GM12872 (cell line): ENCODE data around the gene LYSMD1.

Source experiments
- CTCF ChIP-seq: IDR thresholded peaks from 3 replicates; pipeline ENCODE4 v1.5.1; 2011; ENCODE audit warnings: low read depth, mild to moderate bottlenecking, low read length, moderate library complexity; ENCODE audit not compliant: insufficient read depth

The LYSMD1 gene

GRCh38 chr1:151164732-151165280 is 896 bp downstream of the LYSMD1 start:
- TF ChIP-seq CTCF: no peak

GRCh38 chr1:151159373-151159772 is 6.3 kb downstream of the LYSMD1 start:
- TF ChIP-seq CTCF: no peak

- no peak for TF ChIP-seq CTCF
Observed at GRCh38 chr1:151158751-151159251, 6.9 kb downstream of the LYSMD1 start.

- no peak for TF ChIP-seq CTCF
Observed at GRCh38 chr1:151158326-151158725, 7.4 kb downstream of the LYSMD1 start.

GRCh38 chr1:151157067-151157531 is 8.6 kb downstream of the LYSMD1 start:
- TF ChIP-seq CTCF: no peak

- no peak for TF ChIP-seq CTCF
Observed at GRCh38 chr1:151156515-151156819, 9.2 kb downstream of the LYSMD1 start, which contains the start of gene TNFAIP8L2. Gene TNFAIP8L2, plus strand, starts transcription at chr1:151156649. Its CDS starts 2,049 bp downstream, at chr1:151158698.

- no peak for TF ChIP-seq CTCF
Observed at GRCh38 chr1:151147665-151148064, 18.0 kb downstream of the LYSMD1 start.
